ENCODE measurements around the gene CAMSAP3.

Gene CAMSAP3, protein sequence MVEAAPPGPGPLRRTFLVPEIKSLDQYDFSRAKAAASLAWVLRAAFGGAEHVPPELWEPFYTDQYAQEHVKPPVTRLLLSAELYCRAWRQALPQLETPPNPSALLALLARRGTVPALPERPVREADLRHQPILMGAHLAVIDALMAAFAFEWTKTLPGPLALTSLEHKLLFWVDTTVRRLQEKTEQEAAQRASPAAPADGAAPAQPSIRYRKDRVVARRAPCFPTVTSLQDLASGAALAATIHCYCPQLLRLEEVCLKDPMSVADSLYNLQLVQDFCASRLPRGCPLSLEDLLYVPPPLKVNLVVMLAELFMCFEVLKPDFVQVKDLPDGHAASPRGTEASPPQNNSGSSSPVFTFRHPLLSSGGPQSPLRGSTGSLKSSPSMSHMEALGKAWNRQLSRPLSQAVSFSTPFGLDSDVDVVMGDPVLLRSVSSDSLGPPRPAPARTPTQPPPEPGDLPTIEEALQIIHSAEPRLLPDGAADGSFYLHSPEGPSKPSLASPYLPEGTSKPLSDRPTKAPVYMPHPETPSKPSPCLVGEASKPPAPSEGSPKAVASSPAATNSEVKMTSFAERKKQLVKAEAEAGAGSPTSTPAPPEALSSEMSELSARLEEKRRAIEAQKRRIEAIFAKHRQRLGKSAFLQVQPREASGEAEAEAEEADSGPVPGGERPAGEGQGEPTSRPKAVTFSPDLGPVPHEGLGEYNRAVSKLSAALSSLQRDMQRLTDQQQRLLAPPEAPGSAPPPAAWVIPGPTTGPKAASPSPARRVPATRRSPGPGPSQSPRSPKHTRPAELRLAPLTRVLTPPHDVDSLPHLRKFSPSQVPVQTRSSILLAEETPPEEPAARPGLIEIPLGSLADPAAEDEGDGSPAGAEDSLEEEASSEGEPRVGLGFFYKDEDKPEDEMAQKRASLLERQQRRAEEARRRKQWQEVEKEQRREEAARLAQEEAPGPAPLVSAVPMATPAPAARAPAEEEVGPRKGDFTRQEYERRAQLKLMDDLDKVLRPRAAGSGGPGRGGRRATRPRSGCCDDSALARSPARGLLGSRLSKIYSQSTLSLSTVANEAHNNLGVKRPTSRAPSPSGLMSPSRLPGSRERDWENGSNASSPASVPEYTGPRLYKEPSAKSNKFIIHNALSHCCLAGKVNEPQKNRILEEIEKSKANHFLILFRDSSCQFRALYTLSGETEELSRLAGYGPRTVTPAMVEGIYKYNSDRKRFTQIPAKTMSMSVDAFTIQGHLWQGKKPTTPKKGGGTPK

DNA sequence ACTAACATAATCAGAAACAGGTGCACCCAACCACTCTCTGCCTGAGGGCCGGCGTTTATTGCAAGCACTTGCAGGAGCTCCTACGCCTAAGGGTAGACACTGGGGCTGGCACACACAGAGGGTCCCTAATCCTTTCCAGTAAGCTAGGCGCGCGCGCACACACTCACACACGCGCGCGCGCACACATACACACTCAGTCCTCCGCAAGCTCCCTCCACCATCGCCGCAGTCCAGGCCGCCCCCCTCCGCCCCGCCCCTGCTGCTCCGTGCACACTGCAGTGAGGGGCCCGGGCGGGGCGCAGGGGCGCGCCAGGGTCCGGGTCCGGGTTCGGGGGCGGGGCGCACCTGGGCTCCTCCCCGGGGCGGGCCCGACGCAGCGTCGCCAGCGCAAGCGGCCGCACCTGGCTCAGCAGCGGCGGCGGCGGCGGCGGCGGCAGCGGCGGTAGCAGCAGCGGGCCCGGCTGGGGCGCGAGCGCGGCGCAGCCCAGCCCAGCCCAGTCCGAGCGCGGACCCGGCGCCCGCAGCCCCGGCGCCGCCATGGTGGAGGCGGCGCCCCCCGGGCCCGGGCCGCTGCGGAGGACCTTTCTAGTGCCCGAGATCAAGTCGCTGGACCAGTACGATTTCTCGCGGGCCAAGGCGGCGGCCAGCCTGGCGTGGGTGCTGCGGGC lies at the start of gene CAMSAP3:
CAMSAP3 (plus strand) TSS at position 398 of the 668 bp plus-strand sequence; CDS start at position 538, 140 bp downstream.
- no peak for DNase-seq

DNA sequence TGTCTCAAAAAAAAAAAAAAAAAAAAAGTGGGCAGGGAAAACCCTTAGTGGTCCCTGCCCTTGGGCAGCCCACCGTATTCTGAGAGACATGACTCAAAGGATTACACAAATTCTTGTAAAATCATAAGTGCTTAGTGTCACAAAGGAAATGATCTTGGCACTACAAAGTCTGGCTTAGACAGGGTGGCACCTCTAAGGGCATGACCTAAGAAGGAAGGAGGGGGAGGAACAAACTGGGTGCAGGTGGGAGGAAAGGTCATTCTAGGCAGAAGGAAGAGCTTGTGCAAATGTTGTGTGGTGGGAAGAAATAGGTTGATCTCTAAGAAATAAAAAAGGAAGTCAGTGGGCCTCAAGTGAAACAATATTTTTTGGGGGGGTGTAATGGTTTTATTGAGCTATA lies 49.8 kb upstream of the CAMSAP3 start:
- peak; percentile 66 for DNase-seq

DNA sequence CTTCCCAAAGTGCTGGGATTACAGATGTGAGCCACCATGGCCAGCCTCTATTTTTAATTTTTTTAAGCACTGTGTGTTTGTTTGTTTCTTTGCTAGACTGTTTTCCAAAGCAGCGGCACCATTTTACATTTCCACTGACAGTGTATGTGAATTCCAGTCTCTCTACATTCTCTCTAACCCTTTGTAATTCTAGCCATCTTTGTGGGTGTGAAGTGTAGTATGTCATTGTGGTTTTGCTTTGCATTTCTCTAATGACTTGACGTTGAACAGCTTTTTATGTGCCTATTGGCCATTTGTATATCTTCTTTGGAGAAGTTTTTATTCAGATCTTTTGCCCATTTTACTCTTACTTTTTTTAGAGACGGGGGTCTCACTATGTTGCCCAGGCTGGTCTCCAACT lies 48.5 kb upstream of the CAMSAP3 start:
- DNase-seq, result no peak

DNA sequence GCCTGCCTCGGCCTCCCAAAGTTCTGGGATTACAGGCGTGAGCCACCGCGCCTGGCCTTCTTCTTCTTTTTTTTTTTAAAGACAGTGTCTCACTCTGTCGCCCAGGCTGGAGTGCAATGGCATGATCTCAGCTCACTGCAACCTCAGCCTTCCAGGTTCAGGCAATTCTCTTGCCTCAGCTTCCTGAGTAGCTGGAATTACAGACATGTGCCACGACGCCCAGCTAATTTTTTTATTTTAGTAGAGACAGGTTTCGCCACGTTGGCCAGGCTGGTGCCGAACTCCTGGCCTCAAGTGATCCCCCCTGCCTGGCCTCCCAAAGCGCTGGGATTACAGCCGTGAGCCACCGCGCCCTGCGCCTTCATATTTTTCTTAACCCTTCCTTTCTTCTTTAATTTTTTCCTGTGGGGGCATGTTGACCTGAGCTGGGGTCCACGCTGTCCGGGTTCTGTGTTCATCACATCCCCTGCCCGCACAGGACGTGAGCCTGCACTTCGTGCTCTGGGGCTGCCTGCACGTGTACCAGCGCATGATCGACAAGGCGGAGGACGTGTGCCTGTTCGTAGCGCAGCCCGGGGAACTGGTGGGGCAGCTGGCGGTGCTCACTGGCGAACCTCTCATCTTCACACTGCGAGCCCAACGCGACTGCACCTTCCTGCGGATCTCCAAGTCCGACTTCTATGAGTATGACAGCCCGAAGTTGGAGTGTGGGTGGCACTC lies 46.1 kb upstream of the CAMSAP3 start:
- DNase-seq, result no peak

DNA sequence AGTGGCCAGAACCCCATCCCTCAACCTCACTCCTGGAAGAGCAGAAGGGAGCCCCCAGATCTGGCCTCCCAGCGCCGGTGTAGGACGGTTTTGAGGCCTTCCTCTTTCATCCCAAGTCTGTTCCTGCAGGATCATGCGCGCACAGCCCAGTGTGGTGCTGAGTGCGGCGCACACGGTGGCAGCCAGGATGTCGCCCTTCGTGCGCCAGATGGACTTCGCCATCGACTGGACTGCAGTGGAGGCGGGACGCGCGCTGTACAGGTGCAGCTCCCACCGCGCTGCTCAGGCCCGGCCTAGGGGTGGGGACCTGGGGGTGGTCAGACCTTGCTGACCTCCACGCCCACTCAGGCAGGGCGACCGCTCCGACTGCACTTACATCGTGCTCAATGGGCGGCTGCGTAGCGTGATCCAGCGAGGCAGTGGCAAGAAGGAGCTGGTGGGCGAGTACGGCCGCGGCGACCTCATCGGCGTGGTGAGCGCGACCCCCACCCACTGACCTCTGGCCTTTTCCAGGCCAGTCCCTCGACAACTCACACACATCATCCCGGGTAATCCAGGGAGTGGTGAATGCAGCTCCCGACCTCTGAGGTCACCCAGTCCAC lies 45.4 kb upstream of the CAMSAP3 start:
- no peak for DNase-seq

DNA sequence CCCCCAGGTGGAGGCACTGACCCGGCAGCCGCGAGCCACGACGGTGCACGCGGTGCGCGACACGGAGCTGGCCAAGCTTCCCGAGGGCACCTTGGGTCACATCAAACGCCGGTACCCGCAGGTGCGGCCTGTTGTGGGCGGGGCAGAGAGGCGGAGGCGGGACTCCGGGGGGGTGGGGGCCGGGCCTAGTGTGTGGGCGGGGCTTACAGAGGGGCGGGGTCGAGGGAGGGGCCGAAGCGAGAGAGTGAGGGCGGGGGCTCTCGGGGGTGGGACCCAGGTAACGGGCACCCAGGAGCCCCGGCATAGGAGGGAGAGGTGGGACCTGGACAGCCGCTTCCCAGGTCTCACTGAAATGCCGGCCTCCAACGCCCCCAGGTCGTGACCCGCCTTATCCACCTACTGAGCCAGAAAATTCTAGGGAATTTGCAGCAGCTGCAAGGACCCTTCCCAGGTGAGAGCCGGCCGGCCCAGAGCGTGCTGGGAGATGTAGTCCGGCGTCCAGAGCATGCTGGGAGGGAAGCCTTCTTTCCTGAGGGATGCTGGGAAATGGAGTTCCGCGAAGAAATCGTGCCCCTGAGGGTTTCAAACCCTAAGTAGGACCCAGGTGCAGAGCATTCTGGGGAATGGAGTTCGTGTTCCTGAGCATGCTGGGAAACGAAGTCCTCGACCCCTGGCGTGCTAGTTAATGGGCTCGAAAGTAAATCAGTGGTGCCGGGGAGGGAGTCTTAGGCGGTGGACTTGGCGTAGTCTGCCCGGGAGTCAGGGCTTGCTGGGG lies 44.5 kb upstream of the CAMSAP3 start:
- no peak for DNase-seq

DNA sequence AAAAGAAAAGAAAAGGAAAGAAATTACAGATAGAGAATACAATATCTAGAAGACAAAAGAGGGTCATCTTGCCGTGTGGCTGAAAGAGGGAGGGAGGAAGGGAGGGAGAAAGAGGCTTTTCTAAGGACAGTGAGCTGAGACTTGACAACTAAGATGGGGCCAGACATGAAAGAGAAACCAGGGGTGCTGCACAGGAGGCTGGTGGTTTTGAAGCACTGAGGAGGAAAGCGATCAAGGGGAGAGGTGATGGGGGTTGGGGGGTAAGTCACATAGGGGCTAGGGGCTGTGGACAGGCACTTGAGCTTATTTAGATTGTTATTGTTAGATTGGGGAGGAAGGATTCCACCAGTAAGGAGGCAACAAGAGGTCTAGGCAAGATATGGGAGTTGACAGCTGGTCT lies 42.9 kb upstream of the CAMSAP3 start:
- DNase-seq, result no peak

DNA sequence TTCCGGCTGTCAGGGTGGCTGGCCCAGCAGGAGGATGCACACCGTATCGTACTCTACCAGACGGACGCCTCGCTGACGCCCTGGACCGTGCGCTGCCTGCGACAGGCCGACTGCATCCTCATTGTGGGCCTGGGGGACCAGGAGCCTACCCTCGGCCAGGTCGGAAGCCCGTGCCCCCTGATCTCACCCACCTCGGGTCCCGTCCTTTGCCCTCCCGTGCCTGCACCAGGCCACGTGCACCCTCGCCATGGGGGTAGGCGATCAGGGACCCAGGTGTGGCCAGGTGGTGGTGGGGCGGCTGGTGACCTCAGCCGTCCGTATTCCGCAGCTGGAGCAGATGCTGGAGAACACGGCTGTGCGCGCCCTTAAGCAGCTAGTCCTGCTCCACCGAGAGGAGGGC lies 41.1 kb upstream of the CAMSAP3 start:
- no peak for DNase-seq

DNA sequence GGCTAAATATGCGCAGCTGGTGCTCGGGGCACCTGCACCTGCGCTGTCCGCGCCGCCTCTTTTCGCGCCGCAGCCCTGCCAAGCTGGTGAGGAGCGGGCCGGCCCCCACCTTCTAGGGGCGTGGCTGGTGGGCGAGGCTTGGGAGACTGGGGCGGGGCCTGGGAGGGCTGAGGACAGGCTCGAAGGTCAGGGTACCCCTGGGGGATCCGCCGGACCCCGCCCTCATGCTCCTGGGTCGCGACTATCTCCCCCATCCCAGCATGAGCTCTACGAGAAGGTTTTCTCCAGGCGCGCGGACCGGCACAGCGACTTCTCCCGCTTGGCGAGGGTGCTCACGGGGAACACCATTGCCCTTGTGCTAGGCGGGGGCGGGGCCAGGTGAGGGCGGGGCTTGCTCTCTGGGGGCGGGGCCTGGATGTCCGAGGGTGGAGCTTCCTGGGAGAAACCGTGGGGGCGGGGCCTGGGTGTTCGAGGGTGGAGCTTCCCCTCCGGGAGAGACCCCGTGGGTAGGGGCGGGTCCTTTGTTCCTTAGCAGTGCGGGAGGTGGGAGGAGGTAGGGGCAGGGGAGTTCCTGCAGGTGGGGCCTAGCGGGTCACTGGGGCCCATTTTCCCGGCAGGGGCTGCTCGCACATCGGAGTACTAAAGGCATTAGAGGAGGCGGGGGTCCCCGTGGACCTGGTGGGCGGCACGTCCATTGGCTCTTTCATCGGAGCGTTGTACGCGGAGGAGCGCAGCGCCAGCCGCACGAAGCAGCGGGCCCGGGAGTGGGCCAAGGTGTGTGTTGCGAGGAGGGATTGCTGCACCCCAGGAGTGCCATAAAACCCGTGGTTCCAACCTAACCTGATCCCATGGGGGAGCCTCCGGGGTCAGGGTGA lies 40.4 kb upstream of the CAMSAP3 start:
- DNase-seq, result no peak

DNA sequence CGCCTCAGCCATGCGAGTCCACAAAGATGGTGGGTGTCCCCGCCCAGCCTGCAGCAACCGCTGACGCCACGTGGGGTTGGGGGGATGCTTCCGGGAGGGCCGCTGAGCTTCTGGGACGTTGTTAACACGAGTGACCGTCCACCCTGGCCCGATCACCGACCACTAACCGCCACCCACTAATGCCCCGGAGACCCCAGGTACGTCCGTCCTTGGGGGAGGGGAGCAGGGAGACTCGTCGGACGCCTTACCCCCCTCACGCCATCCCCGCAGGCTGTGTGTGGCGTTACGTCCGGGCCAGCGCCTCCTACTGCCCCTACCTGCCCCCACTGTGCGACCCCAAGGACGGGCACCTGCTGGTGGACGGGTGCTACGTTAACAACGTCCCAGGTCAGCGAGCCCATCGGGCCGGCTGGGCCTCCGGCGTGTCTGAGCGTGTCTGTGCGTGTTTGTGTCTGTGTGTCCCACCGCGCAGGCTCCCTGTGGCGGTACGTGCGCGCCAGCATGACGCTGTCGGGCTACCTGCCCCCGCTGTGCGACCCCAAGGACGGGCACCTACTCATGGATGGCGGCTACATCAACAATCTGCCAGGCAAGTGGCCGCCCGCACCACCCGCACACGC lies 38.9 kb upstream of the CAMSAP3 start:
- DNase-seq, result no peak

DNA sequence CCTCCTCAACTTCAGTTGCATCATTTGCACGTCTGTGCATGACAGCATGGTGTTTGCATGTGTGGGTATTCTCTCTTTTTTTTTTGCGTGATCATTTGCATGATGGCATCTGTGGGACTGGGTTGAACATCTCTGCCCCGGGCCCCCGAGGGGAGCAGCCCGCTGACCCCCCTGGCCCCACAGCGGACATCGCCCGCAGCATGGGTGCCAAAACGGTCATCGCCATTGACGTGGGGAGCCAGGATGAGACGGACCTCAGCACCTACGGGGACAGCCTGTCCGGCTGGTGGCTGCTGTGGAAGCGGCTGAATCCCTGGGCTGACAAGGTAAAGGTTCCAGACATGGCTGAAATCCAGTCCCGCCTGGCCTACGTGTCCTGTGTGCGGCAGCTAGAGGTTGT lies 37.0 kb upstream of the CAMSAP3 start:
- DNase-seq, result no peak

DNA sequence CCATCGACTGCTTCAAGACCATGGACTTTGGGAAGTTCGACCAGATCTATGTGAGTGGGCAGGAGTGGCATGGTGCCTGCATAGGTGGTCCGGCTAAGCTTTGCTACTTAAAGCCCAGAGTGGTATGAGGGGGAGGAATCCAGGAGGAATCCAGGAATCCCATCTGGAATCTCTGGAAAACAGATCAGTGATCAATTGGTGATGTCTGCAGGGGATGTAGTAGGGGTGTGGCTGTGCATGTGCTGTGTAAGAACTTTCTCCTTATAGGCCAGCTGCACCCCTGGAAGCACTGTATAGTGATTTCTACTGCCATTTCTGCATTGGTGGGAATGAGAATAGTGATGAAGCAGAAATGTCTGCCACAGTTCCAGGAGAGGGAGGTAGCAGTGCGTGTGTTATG lies 36.6 kb upstream of the CAMSAP3 start:
- no peak for DNase-seq

DNA sequence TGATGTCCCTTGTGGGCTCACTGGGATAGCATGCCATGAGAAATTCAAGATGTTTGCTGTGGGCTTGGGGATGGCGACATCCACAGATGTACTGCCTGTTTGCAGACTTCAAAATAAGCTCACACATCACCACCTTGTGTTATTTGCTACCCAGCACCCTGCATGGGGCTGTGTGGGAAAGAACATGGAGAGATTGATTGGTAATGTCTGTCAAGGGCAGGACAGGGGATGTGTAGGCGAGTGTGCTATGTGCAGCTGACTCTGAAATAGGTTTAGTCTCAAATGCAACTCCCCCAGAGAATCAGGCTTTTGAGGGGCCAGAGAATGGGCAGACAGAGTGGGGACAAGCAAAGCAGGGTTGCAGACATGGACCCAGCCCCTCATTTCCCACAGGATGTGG lies 35.4 kb upstream of the CAMSAP3 start:
- DNase-seq, result no peak

DNA sequence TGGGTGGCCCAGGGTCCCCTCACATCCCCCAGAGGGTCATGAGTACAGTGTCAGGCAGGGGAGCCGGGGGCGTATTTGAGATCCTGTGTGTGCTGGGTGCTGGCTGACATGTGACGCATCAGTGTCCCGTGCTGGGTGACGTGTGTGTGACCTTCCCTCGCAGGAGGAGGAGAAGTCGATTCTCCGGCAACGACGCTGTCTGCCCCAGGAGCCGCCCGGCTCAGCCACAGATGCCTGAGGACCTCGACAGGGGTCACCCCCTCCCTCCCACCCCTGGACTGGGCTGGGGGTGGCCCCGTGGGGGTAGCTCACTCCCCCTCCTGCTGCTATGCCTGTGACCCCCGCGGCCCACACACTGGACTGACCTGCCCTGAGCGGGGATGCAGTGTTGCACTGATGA lies 34.3 kb upstream of the CAMSAP3 start:
- DNase-seq, result no peak

DNA sequence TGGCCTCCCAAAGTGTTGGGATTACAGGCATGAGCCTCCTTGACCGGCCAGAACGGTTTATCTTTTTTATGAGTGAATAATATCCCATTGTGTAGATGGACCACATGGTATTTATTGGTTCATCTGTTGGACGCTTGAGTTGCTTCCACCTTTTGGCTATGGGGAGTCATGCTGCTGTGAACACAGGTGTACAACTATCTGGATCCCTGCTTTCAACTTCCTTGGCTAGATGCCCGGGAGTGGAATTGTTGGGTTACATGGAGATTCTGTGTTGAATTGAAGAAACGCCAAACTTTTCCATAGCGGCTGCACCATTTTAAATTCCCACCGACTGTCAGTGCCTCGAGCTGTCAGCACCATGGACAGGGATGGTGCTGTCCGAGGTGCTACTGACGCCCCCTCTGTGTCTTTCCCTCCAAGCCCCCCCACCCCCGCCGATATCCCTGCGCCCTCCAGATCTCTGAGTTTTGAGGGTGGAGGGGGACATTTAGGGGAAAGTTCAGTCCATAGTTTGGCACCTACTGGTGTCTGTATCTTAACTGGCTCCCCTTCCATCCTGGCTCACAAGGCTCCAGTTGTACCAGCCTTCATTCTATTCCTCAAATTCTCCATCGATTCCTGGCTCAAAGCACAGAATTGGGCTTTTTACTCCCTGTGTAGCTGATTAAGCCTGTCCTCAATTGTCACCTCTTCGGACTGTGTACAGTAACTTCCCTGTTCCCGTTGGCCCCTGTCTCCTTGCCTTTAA lies 32.8 kb upstream of the CAMSAP3 start:
- no peak for DNase-seq

DNA sequence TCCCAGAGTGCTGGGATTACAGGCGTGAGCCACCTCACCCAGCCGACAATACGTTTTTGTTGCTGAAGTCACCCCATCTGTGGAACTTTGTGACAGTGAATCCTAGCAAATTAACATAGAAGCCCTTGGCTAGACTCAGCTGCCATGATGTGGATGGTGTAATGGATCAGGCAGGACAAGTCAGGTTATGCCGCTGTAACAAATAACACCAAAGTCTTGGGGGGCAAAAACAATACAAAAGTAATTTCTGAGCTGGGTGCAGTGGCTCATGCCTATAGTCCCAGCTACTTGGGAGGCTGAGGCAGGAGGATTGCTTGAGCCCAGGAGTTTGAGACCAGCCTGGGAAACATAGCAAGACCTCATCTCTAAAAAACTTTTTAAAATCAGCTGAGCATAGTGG lies 30.8 kb upstream of the CAMSAP3 start:
- DNase-seq, result no peak

DNA sequence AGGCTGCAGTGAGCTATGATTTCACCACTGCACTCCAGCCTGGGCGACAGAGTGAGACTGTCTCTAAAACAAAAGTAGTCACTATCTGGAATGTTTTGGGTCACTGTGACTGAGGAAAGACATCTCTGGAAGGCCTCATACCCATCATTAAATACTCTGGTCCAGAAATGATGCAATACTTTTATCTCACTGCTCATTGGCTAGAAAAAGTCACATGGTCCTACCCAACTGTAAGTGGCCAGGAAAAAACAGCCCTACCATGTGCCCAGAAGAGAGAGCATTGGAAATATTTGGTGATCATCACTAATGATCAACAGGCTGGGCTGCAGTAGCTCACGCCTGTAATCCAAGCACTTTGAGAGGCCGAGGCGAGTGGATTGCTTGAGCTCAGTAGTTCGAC lies 30.3 kb upstream of the CAMSAP3 start:
- no peak for DNase-seq

DNA sequence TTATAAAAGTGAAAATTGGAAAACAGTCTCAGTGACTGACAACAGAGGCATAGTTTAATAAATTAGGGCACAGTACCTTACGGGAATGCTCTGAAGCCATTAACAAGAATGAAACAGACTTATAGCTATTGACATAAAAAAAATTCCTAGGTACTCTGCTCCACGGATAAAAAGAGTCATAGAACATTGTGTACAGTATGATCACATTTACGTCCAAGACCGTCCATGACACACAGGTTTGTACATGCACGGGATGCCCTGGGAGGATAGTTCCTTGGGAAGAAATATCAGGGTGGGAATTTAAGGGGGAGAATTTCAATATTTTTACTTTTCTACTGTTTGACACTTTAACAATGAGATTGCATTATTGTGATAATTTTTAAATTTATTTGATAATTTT lies 24.9 kb upstream of the CAMSAP3 start:
- DNase-seq, result no peak

All from MV-4-11 (cell line).